ENCODE data around the gene KIZ. TPM values are rescaled to one million over a fixed set of nuclear protein-coding genes. Genes with fewer than 3 reads are reported as not detected.

The KIZ gene
- total and polyA plus RNA-seq, 7 donors: 4.6 to 26.2 (median 18.6) TPM

DNA sequence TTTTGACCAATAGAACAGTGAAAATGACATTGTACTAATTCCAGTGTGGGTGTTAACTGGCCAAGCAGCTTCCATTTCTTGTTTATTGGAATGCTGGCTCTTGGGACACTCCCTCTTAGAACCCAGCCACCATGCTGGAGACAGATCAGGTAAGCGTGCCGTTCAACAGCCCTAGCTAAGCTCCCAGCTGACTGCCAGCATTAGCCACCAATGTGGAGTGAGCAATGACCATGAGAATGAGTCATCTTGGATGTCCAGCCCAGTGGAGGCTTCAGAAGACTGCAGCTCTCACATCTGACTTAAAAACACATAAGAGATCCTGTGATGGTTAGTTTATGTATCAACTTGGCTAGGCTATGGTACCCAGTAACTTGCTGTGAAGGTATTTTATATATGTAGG, 16.7 kb upstream of the KIZ start:
- 74 to 87% (median 77%) methylated on average over 2 of the region's 2 CpGs for WGBS, 3 donors
- H3K4me3 ChIP-seq: no peak overlapping the region
- TF ChIP-seq, protein P1, sequence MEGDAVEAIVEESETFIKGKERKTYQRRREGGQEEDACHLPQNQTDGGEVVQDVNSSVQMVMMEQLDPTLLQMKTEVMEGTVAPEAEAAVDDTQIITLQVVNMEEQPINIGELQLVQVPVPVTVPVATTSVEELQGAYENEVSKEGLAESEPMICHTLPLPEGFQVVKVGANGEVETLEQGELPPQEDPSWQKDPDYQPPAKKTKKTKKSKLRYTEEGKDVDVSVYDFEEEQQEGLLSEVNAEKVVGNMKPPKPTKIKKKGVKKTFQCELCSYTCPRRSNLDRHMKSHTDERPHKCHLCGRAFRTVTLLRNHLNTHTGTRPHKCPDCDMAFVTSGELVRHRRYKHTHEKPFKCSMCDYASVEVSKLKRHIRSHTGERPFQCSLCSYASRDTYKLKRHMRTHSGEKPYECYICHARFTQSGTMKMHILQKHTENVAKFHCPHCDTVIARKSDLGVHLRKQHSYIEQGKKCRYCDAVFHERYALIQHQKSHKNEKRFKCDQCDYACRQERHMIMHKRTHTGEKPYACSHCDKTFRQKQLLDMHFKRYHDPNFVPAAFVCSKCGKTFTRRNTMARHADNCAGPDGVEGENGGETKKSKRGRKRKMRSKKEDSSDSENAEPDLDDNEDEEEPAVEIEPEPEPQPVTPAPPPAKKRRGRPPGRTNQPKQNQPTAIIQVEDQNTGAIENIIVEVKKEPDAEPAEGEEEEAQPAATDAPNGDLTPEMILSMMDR (IDR thresholded peaks at IDR 0.05): no peak
- H3K36me3 ChIP-seq (ENCODE audit: insufficient read depth in 1 of 2, low read depth in 1 of 2): no peaks in the 10 kb centered on the region
- intact Hi-C loops (cut with DNase I): no loop called here
- H3K9me3 ChIP-seq: no peaks in the 10 kb centered on the region
- H3K27me3 ChIP-seq (ENCODE audit: insufficient read depth in 3 of 3, low read length in 2 of 3): peaks cover 11 to 49% (median 23%) of the 10 kb centered on the region in 3 donors
- no peak overlapping the region for H3K27ac ChIP-seq
- H3K4me1 ChIP-seq: peaks cover 5% of the 10 kb centered on the region
- DNase-seq (no peak), ATAC-seq (no peak)

- 85 to 94% (median 92%) methylated on average over 1 of the region's 1 CpG for WGBS, 3 donors
- H3K4me1 ChIP-seq: peaks cover 4% of the 10 kb centered on the region
- peaks cover 7 to 32% (median 11%) of the 10 kb centered on the region in 3 donors for H3K27me3 ChIP-seq (ENCODE audit: insufficient read depth in 3 of 3, low read length in 2 of 3)
Observed at GRCh38 chr20:21110811-21111210, 15.1 kb upstream of the KIZ start.

DNA sequence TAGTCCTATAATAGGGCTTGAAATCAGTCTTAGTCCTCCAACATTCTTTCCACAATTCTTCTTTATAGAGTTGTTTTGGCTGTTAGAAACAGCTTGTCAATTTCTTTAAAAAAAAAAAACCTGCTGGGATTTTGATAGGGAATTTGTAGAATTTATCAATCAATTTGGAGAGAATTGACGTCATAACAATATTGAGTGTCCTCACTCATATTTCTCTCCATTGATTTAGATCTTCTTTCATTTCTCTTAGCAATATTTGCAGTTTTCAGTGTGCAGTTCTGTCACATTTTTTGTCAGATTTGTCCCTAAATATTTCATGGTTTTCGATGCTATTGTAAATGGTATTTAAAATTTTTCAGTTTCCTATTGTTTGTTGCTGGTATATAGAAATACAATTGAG, 14.5 kb upstream of the KIZ start:
- DNase-seq (no peak), ATAC-seq (no peak)
- Histone ChIP-seq H3K36me3 (ENCODE audit: insufficient read depth in 1 of 2, low read depth in 1 of 2) (no peaks in the 10 kb centered on the region), H3K27ac (no peak overlapping the region), H3K27me3 (ENCODE audit: insufficient read depth in 3 of 3, low read length in 2 of 3) (peaks cover 6 to 26% (median 11%) of the 10 kb centered on the region in 3 donors), H3K4me1 (no peaks in the 10 kb centered on the region), H3K4me3 (no peak overlapping the region), H3K9me3 (no peaks in the 10 kb centered on the region)
- intact Hi-C loops (cut with DNase I): no loop called here
- 86 to 89% (median 89%) methylated on average over 2 of the region's 2 CpGs for WGBS, 3 donors
- TF ChIP-seq, protein P1 (IDR thresholded peaks at IDR 0.05): no peak

More at GRCh38 chr20:21110811-21111210, 15.1 kb upstream of the KIZ start:
- TF ChIP-seq, protein P1 (IDR thresholded peaks at IDR 0.05): no peak
- no peak overlapping the region for H3K4me3 ChIP-seq
- H3K36me3 ChIP-seq (ENCODE audit: insufficient read depth in 1 of 2, low read depth in 1 of 2): no peaks in the 10 kb centered on the region
- no peak for DNase-seq
- intact Hi-C loops (cut with DNase I): no loop called here
- ATAC-seq: no peak
- no peak overlapping the region for H3K27ac ChIP-seq
- no peaks in the 10 kb centered on the region for H3K9me3 ChIP-seq

DNA sequence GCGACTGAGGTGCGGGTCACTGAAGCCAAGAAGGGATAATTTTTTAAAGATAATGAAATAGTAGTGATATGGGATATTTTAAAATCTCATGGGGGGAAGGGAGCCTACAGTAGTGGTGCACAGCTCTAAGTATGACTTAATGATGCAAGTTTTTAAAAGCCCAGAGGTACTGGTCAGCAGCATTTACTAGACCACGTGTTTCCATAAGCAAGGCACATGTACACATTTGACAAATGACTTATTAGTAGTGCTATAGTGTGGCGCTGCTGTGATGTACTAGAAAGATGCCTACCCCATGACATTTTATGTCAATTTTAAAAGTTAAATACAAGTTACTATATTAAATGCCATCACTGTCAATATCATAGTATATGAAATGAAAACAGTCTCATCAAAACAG, 12.2 kb upstream of the KIZ start:
- TF ChIP-seq, protein P1 (IDR thresholded peaks at IDR 0.05): no peak
- no peaks in the 10 kb centered on the region for H3K4me1 ChIP-seq
- H3K27me3 ChIP-seq (ENCODE audit: insufficient read depth in 3 of 3, low read length in 2 of 3): peaks cover 3 to 6% (median 3%) of the 10 kb centered on the region in 3 donors
- no peaks in the 10 kb centered on the region for H3K36me3 ChIP-seq (ENCODE audit: insufficient read depth in 1 of 2, low read depth in 1 of 2)
- H3K27ac ChIP-seq: no peak overlapping the region
- ATAC-seq: no peak
- H3K4me3 ChIP-seq: no peak overlapping the region
- intact Hi-C loops (cut with DNase I): no loop called here
- DNase-seq: no peak
- 85 to 93% (median 86%) methylated on average over 4 of the region's 4 CpGs for WGBS, 3 donors
- no peaks in the 10 kb centered on the region for H3K9me3 ChIP-seq

DNA sequence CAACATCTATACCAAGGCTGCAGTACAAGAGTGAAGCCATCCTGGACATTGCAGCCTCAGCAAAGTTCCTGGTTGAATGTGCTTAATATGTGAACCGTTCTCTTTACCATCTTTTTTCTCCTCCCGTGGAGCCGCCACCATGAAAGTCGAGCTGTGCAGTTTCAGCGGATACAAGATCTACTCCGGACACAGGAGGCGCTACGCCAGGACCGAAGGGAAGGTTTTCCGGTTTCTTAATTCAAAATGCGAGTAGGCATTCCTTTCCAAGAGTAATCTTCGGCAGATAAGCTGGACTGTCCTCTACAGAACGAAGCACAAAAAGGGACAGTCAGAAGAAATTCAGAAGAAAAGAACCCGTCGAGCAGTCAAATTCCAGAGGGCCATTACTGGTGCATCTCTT, 11.3 kb upstream of the KIZ start:
- DNase-seq (no peak), ATAC-seq (no peak)
- no peak overlapping the region for H3K4me3 ChIP-seq
- whole genome bisulfite sequencing, 3 donors: 88 to 89% (median 88%) methylated on average over 15 of the region's 15 CpGs
- H3K27ac ChIP-seq: no peak overlapping the region
- no peaks in the 10 kb centered on the region for H3K4me1 ChIP-seq
- H3K9me3 ChIP-seq: no peaks in the 10 kb centered on the region
- peaks cover 0 to 6% (median 1%) of the 10 kb centered on the region in 3 donors for H3K27me3 ChIP-seq (ENCODE audit: insufficient read depth in 3 of 3, low read length in 2 of 3)
- intact Hi-C loops (cut with DNase I): no loop called here
- TF ChIP-seq, protein P1 (IDR thresholded peaks at IDR 0.05): no peak
- no peaks in the 10 kb centered on the region for H3K36me3 ChIP-seq (ENCODE audit: insufficient read depth in 1 of 2, low read depth in 1 of 2)
